Esophagus (tissue), 2 donors: ENCODE data around the gene SEC16A. TPM values are rescaled to one million over a fixed set of nuclear protein-coding genes. Genes with fewer than 3 reads are reported as not detected.

ENCODE experiments used
- H3K27ac ChIP-seq, 2 donors: one replicate each; pipeline ENCODE4 v1.5.1; 2013; ENCODE audit warnings: low read depth in 2 of 2, mild to moderate bottlenecking in 2 of 2, inconsistent platforms in 1 of 2, low read length in 1 of 2, moderate library complexity in 1 of 2
- H3K27me3 ChIP-seq, 2 donors: one replicate each; pipeline ENCODE4 v1.6.1; 2013; ENCODE audit warnings: low read length in 2 of 2, control low read depth in 1 of 2, mild to moderate bottlenecking in 1 of 2; ENCODE audit not compliant: insufficient read depth in 2 of 2, control insufficient read depth in 1 of 2
- H3K36me3 ChIP-seq, 2 donors: one replicate each; pipeline ENCODE4 v1.6.1; 2013; ENCODE audit warnings: low read length in 1 of 2; ENCODE audit not compliant: control insufficient read depth in 2 of 2, insufficient read depth in 2 of 2
- H3K4me1 ChIP-seq, 2 donors: one replicate each; pipeline ENCODE4 v1.6.1; 2013; ENCODE audit warnings: low read length in 1 of 2; ENCODE audit not compliant: control insufficient read depth in 2 of 2, insufficient read depth in 2 of 2
- H3K4me3 ChIP-seq, 2 donors: one replicate each; pipeline ENCODE4 v1.5.1; 2013; ENCODE audit warnings: low read length in 2 of 2, mild to moderate bottlenecking in 2 of 2, low read depth in 1 of 2, moderate library complexity in 1 of 2
- H3K9me3 ChIP-seq, 2 donors: one replicate each; pipeline ENCODE4 v1.6.1; 2013; ENCODE audit warnings: mild to moderate bottlenecking in 2 of 2, low read depth in 1 of 2, low read length in 1 of 2, moderate library complexity in 1 of 2; ENCODE audit not compliant: control insufficient read depth in 2 of 2, insufficient read depth in 1 of 2
- WGBS, 2 donors: extraction: QIAGEN DNeasy Blood & Tissue Kit; methylation state at CpG; one replicate each; pipeline ENCODE4 v1.1.7; 2013; 5-methylcytosine and 5-hydroxymethylcytosine counted together
- polyA plus RNA-seq, 2 donors: library from polyadenylated mRNA; stranded (reverse); fragments of 200-250 nt; gene quantifications; one replicate each; pipeline ENCODE4 v1.2.3, GENCODE V29; 2013
- donor health status: healthy with polysubstance abuse.
- donor health status: Bipolar disorder and iron deficiency.

SEC16A gene
- polyA plus RNA-seq, 2 donors = 24.3 to 32.9 TPM

GRCh38 chr9:136459425-136459824 is 23.4 kb downstream of the SEC16A start:
- WGBS, 2 donors = 95% methylated on average over 28 of the region's 28 CpGs

GRCh38 chr9:136457326-136457725 is 25.5 kb downstream of the SEC16A start:
- WGBS, 2 donors = 94 to 98% methylated on average over 24 of the region's 24 CpGs
- no peak overlapping the region for H3K27ac ChIP-seq
- H3K9me3 ChIP-seq = no peaks in the 10 kb centered on the region
- H3K4me3 ChIP-seq = no peak overlapping the region
- peaks cover 31 to 61% of the 10 kb centered on the region in 2 donors for H3K36me3 ChIP-seq
- H3K27me3 ChIP-seq = no peaks in the 10 kb centered on the region
- no peaks in the 10 kb centered on the region for H3K4me1 ChIP-seq

More at GRCh38 chr9:136459425-136459824, 23.4 kb downstream of the SEC16A start:
- H3K27ac ChIP-seq = no peak overlapping the region
- no peak overlapping the region for H3K4me3 ChIP-seq
- H3K9me3 ChIP-seq = no peaks in the 10 kb centered on the region
- H3K27me3 ChIP-seq = no peaks in the 10 kb centered on the region
- H3K4me1 ChIP-seq = no peaks in the 10 kb centered on the region
- peaks cover 38 to 67% of the 10 kb centered on the region in 2 donors for H3K36me3 ChIP-seq

- Histone ChIP-seq H3K27ac (no peak overlapping the region), H3K9me3 (no peaks in the 10 kb centered on the region), H3K4me1 (no peaks in the 10 kb centered on the region), H3K27me3 (no peaks in the 10 kb centered on the region), H3K4me3 (no peak overlapping the region), H3K36me3 (peaks cover 27 to 59% of the 10 kb centered on the region in 2 donors)
- WGBS, 2 donors = 87 to 89% methylated on average over 9 of the region's 9 CpGs
Measured at GRCh38 chr9:136456258-136456657, 26.6 kb downstream of the SEC16A start.

- H3K4me1 ChIP-seq = no peaks in the 10 kb centered on the region
- H3K9me3 ChIP-seq = no peaks in the 10 kb centered on the region
- no peaks in the 10 kb centered on the region for H3K27me3 ChIP-seq
- no peak overlapping the region for H3K4me3 ChIP-seq
- H3K27ac ChIP-seq = no peak overlapping the region
- peaks cover 31 to 64% of the 10 kb centered on the region in 2 donors for H3K36me3 ChIP-seq
- WGBS, 2 donors = 91 to 93% methylated on average over 43 of the region's 43 CpGs
Measured at GRCh38 chr9:136455043-136456002, 27.5 kb downstream of the SEC16A start.

GRCh38 chr9:136454026-136454796 is 28.6 kb downstream of the SEC16A start:
- no peak overlapping the region for H3K4me3 ChIP-seq
- WGBS, 2 donors = 90 to 92% methylated on average over 25 of the region's 25 CpGs
- peaks cover 27 to 62% of the 10 kb centered on the region in 2 donors for H3K36me3 ChIP-seq
- H3K9me3 ChIP-seq = no peaks in the 10 kb centered on the region
- H3K4me1 ChIP-seq = no peaks in the 10 kb centered on the region
- no peaks in the 10 kb centered on the region for H3K27me3 ChIP-seq
- H3K27ac ChIP-seq = no peak overlapping the region

- no peaks in the 10 kb centered on the region for H3K27me3 ChIP-seq
- no peak overlapping the region for H3K27ac ChIP-seq
- H3K4me3 ChIP-seq = no peak overlapping the region
- H3K9me3 ChIP-seq = no peaks in the 10 kb centered on the region
- WGBS, 2 donors = 93 to 94% methylated on average over 11 of the region's 11 CpGs
- no peaks in the 10 kb centered on the region for H3K4me1 ChIP-seq
- peaks cover 27 to 67% of the 10 kb centered on the region in 2 donors for H3K36me3 ChIP-seq
Measured at GRCh38 chr9:136453326-136453725, 29.5 kb downstream of the SEC16A start.

GRCh38 chr9:136451221-136451877 is 31.5 kb downstream of the SEC16A start:
- Histone ChIP-seq H3K9me3 (no peaks in the 10 kb centered on the region), H3K36me3 (peaks cover 29 to 68% of the 10 kb centered on the region in 2 donors), H3K27ac (no peak overlapping the region), H3K4me3 (no peak overlapping the region), H3K27me3 (no peaks in the 10 kb centered on the region), H3K4me1 (no peaks in the 10 kb centered on the region)
- 87 to 92% methylated on average over 26 of the region's 26 CpGs for WGBS, 2 donors

- Histone ChIP-seq H3K27me3 (no peaks in the 10 kb centered on the region), H3K36me3 (peaks cover 21 to 62% of the 10 kb centered on the region in 2 donors), H3K4me3 (no peak overlapping the region), H3K4me1 (no peaks in the 10 kb centered on the region), H3K27ac (no peak overlapping the region), H3K9me3 (no peaks in the 10 kb centered on the region)
- 89 to 92% methylated on average over 3 of the region's 3 CpGs for WGBS, 2 donors
Measured at GRCh38 chr9:136448655-136449054, 34.2 kb downstream of the SEC16A start.

- Histone ChIP-seq H3K27me3 (no peaks in the 10 kb centered on the region), H3K4me3 (no peak overlapping the region), H3K9me3 (no peaks in the 10 kb centered on the region), H3K36me3 (peaks cover 28 to 66% of the 10 kb centered on the region in 2 donors), H3K4me1 (no peaks in the 10 kb centered on the region), H3K27ac (no peak overlapping the region)
- WGBS, 2 donors = 92 to 95% methylated on average over 27 of the region's 27 CpGs
Measured at GRCh38 chr9:136447173-136447778, 35.6 kb downstream of the SEC16A start.
